CD4-positive, alpha-beta memory T cell (primary cell): ENCODE data around the gene DNM1. TPM values are rescaled to one million over a fixed set of nuclear protein-coding genes. Genes with fewer than 3 reads are reported as not detected.

Source experiments
- CTCF ChIA-PET: fragments of 350-600 bp; sonication (Branson Sonifier 250); formaldehyde crosslinking; loops from one replicate; lab custom pipeline; 2021; ENCODE audit warnings: inconsistent platforms; ENCODE audit not compliant: partially characterized antibody; lab: Charles Lee
- POLR2A ChIA-PET: fragments of 350-600 bp; sonication (Branson Sonifier 250); formaldehyde crosslinking; loops from one replicate; lab custom pipeline; 2021; ENCODE audit not compliant: partially characterized antibody; lab: Charles Lee
- DNase-seq, 5 donors: peaks; one replicate each; pipeline versions ENCODE4 v3.0.0 to v3.0.0-alpha.2; 2020 to 2022; ENCODE audit warnings: mixed read lengths in 1 of 5
- H3K27ac ChIP-seq: one replicate; pipeline ENCODE4 v1.7.0; 2013; ENCODE audit warnings: low read depth, low read length
- H3K27me3 ChIP-seq: 2 replicates; pipeline ENCODE4 v1.7.0; 2013; ENCODE audit warnings: mild to moderate bottlenecking, low read length, moderate library complexity; ENCODE audit not compliant: insufficient read depth
- H3K36me3 ChIP-seq: 2 replicates; pipeline ENCODE4 v1.7.0; 2013; ENCODE audit warnings: mild to moderate bottlenecking, low read length, moderate library complexity; ENCODE audit not compliant: insufficient read depth
- H3K4me1 ChIP-seq: 2 replicates; pipeline ENCODE4 v1.7.0; 2013; ENCODE audit warnings: mild to moderate bottlenecking, low read length, moderate library complexity; ENCODE audit not compliant: insufficient read depth
- H3K4me3 ChIP-seq, 2 donors: one replicate each; pipeline ENCODE4 v1.7.0; 2013; ENCODE audit warnings: low read length in 2 of 2, mild to moderate bottlenecking in 1 of 2
- H3K9me3 ChIP-seq, 2 donors: one replicate each; pipeline ENCODE4 v1.7.0; 2013; ENCODE audit warnings: low read length in 2 of 2, control low read depth in 1 of 2; ENCODE audit not compliant: control insufficient read depth in 1 of 2
- H3K27ac Mint-ChIP-seq, 7 donors: one replicate each; pipeline ENCODE4 v1.8.0; 2020 to 2021; ENCODE audit warnings: mixed read lengths in 7 of 7, mild to moderate bottlenecking in 6 of 7, inconsistent platforms in 3 of 7, moderate library complexity in 3 of 7
- H3K27me3 Mint-ChIP-seq, 2 donors: one replicate each; pipeline ENCODE4 v1.8.0; 2020 to 2021; ENCODE audit warnings: mixed read lengths in 2 of 2
- H3K36me3 Mint-ChIP-seq, 2 donors: one replicate each; pipeline ENCODE4 v1.8.0; 2020 to 2021; ENCODE audit warnings: mixed read lengths in 2 of 2, inconsistent platforms in 1 of 2, mild to moderate bottlenecking in 1 of 2
- H3K4me1 Mint-ChIP-seq, 4 donors: one replicate each; pipeline ENCODE4 v1.8.0; 2020 to 2021; ENCODE audit warnings: mixed read lengths in 4 of 4, mild to moderate bottlenecking in 1 of 4
- H3K4me3 Mint-ChIP-seq, 8 donors: one replicate each; pipeline ENCODE4 v1.8.0; 2020 to 2021; ENCODE audit warnings: mixed read lengths in 8 of 8, mild to moderate bottlenecking in 7 of 8, moderate library complexity in 6 of 8, inconsistent platforms in 3 of 8
- H3K9me3 Mint-ChIP-seq, 8 donors: one replicate each; pipeline ENCODE4 v1.8.0; 2020 to 2021; ENCODE audit warnings: mixed read lengths in 8 of 8, mild to moderate bottlenecking in 5 of 8, inconsistent platforms in 3 of 8, moderate library complexity in 1 of 8
- intact Hi-C: fragments of 100-400 bp; cut with micrococcal nuclease; formaldehyde crosslinking; loops from one replicate; pipeline ENCODE4 v1.15.1; 2023
- polyA plus RNA-seq, 2 donors: library from polyadenylated mRNA; unstranded; fragments of 300-500 nt; fragmentation: Illumina TruSeq; gene quantifications; one replicate each; pipeline ENCODE4 v1.2.3, GENCODE V29; 2021
- total RNA-seq, 2 experiments: library from RNA; stranded (reverse); gene quantifications; one replicate each; pipeline ENCODE4 v1.2.3, GENCODE V29; 2021

Gene DNM1
- total and polyA plus RNA-seq, 4 experiments from 2014 or later, result 1.4 to 2.2 TPM; not detected in 2

- intact Hi-C loops, result no loop called here
- ChIA-PET CTCF (interaction anchor here (1.4 kb wide), 1 partner anchor 12 kb away, joined by 4 read pairs; no protein-coding TSS in a partner anchor), POLR2A (no interaction called here)
- Mint-ChIP-seq H3K9me3 (no peaks in the 10 kb centered on the region), H3K36me3 (no peaks in the 10 kb centered on the region), H3K27me3 (peaks cover 4% of the 10 kb centered on the region in 2 donors), H3K27ac (no peak overlapping the region), H3K4me1 (peaks cover 0 to 13% (median 6%) of the 10 kb centered on the region in 4 donors), H3K4me3 (no peak overlapping the region)
- no peaks in the 10 kb centered on the region for H3K36me3 ChIP-seq
- no peak for DNase-seq
- H3K4me3 ChIP-seq, result no peak overlapping the region
- H3K27ac ChIP-seq, result no peak overlapping the region
- no peaks in the 10 kb centered on the region for H3K9me3 ChIP-seq
- peaks cover 13% of the 10 kb centered on the region for H3K4me1 ChIP-seq
- H3K27me3 ChIP-seq, result no peaks in the 10 kb centered on the region
Measured at GRCh38 chr9:128206484-128206883, 3.3 kb downstream of the DNM1 start.

- no peak overlapping the region for H3K4me3 ChIP-seq
- peaks cover 0 to 13% (median 6%) of the 10 kb centered on the region in 4 donors for H3K4me1 Mint-ChIP-seq
- no peak overlapping the region for H3K27ac ChIP-seq
- peaks cover 4% of the 10 kb centered on the region in 2 donors for H3K27me3 Mint-ChIP-seq
- peaks cover 13% of the 10 kb centered on the region for H3K4me1 ChIP-seq
- H3K4me3 Mint-ChIP-seq, result no peak overlapping the region
- no peaks in the 10 kb centered on the region for H3K9me3 Mint-ChIP-seq
- no peaks in the 10 kb centered on the region for H3K36me3 ChIP-seq
- no peaks in the 10 kb centered on the region for H3K9me3 ChIP-seq
- no peak overlapping the region for H3K27ac Mint-ChIP-seq
- intact Hi-C loops, result no loop called here
- no peak for DNase-seq
- H3K27me3 ChIP-seq, result no peaks in the 10 kb centered on the region
- no peaks in the 10 kb centered on the region for H3K36me3 Mint-ChIP-seq
- ChIA-PET CTCF (interaction anchor here (1.4 kb wide), 1 partner anchor 12 kb away, joined by 4 read pairs; no protein-coding TSS in a partner anchor), POLR2A (no interaction called here)
Measured at GRCh38 chr9:128206916-128207910, 4.0 kb downstream of the DNM1 start.

GRCh38 chr9:128208386-128208785 is 5.2 kb downstream of the DNM1 start:
- H3K27me3 Mint-ChIP-seq, result peaks cover 4 to 8% of the 10 kb centered on the region in 2 donors
- H3K4me1 Mint-ChIP-seq, result peaks cover 0 to 5% (median 3%) of the 10 kb centered on the region in 4 donors
- Histone ChIP-seq H3K27me3 (no peaks in the 10 kb centered on the region), H3K4me1 (peaks cover 8% of the 10 kb centered on the region), H3K9me3 (no peaks in the 10 kb centered on the region), H3K27ac (no peak overlapping the region), H3K4me3 (no peak overlapping the region), H3K36me3 (no peaks in the 10 kb centered on the region)
- intact Hi-C loops, result no loop called here
- no peak for DNase-seq
- no peaks in the 10 kb centered on the region for H3K36me3 Mint-ChIP-seq
- no peak overlapping the region for H3K27ac Mint-ChIP-seq
- ChIA-PET POLR2A (no interaction called here), CTCF (no interaction called here)
- H3K4me3 Mint-ChIP-seq, result no peak overlapping the region
- no peaks in the 10 kb centered on the region for H3K9me3 Mint-ChIP-seq

GRCh38 chr9:128208946-128209669 is 5.9 kb downstream of the DNM1 start:
- H3K9me3 ChIP-seq, result no peaks in the 10 kb centered on the region
- peaks cover 4 to 8% of the 10 kb centered on the region in 2 donors for H3K27me3 Mint-ChIP-seq
- no peak overlapping the region for H3K4me3 Mint-ChIP-seq
- POLR2A ChIA-PET, result no interaction called here
- CTCF ChIA-PET, result interaction anchor here (1.6 kb wide), 1 partner anchor 15 kb away, joined by 6 read pairs; no protein-coding TSS in a partner anchor
- no peaks in the 10 kb centered on the region for H3K9me3 Mint-ChIP-seq
- H3K4me3 ChIP-seq, result no peak overlapping the region
- no peaks in the 10 kb centered on the region for H3K36me3 Mint-ChIP-seq
- H3K4me1 Mint-ChIP-seq, result peaks cover 0 to 4% (median 3%) of the 10 kb centered on the region in 4 donors
- intact Hi-C loops, result no loop called here
- H3K36me3 ChIP-seq, result no peaks in the 10 kb centered on the region
- H3K27me3 ChIP-seq, result no peaks in the 10 kb centered on the region
- DNase-seq, result no peak
- H3K4me1 ChIP-seq, result peaks cover 3% of the 10 kb centered on the region
- no peak overlapping the region for H3K27ac Mint-ChIP-seq
- no peak overlapping the region for H3K27ac ChIP-seq

- no peaks in the 10 kb centered on the region for H3K36me3 Mint-ChIP-seq
- ChIA-PET CTCF (no interaction called here), POLR2A (no interaction called here)
- H3K4me1 Mint-ChIP-seq, result no peaks in the 10 kb centered on the region
- H3K27me3 Mint-ChIP-seq, result peaks cover 0 to 6% of the 10 kb centered on the region in 2 donors
- Histone ChIP-seq H3K9me3 (no peaks in the 10 kb centered on the region), H3K4me3 (no peak overlapping the region), H3K27me3 (no peaks in the 10 kb centered on the region), H3K4me1 (no peaks in the 10 kb centered on the region), H3K36me3 (no peaks in the 10 kb centered on the region), H3K27ac (no peak overlapping the region)
- no peak for DNase-seq
- peak overlapping the region in 1 of 8 donors; percentile 58 for H3K4me3 Mint-ChIP-seq
- peak overlapping the region in 1 of 7 donors; percentile 74 for H3K27ac Mint-ChIP-seq
- no peaks in the 10 kb centered on the region for H3K9me3 Mint-ChIP-seq
- intact Hi-C loops, result no loop called here
Measured at GRCh38 chr9:128211186-128211980, 8.2 kb downstream of the DNM1 start.

DNA sequence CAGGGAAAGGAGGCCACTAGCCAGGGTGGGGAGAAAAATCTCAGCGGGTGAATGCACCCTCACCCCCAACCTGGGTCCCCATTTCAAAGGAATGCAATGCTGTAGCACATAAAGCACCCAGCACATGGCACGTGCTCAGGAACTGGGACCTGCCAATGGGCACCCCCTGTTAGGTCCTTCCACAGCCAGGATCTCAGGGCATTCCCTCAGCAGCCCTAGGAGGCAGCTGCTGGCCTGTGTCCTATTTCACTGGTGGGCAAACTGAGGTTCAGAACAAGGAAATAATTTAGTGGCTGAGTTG is 8.8 kb downstream of the DNM1 start:
- POLR2A ChIA-PET, result no interaction called here
- peaks cover 0 to 6% of the 10 kb centered on the region in 2 donors for H3K27me3 Mint-ChIP-seq
- no peaks in the 10 kb centered on the region for H3K4me1 Mint-ChIP-seq
- Histone ChIP-seq H3K27me3 (no peaks in the 10 kb centered on the region), H3K9me3 (no peaks in the 10 kb centered on the region), H3K4me3 (no peak overlapping the region), H3K4me1 (no peaks in the 10 kb centered on the region), H3K27ac (no peak overlapping the region), H3K36me3 (no peaks in the 10 kb centered on the region)
- no peaks in the 10 kb centered on the region for H3K9me3 Mint-ChIP-seq
- intact Hi-C loops, result no loop called here
- no peak for DNase-seq
- no peaks in the 10 kb centered on the region for H3K36me3 Mint-ChIP-seq
- no peak overlapping the region for H3K27ac Mint-ChIP-seq
- CTCF ChIA-PET, result no interaction called here
- H3K4me3 Mint-ChIP-seq, result peak overlapping the region in 1 of 8 donors; percentile 52
